ENCODE measurements around the gene RFLNA.

GRCh38 chr12:124321040-124321481 is 26.2 kb downstream of the RFLNA start:
- TF ChIP-seq CTCF (IDR thresholded peaks at IDR 0.05): peak; percentile 64 to 93 (median 89)
- no peak for TF ChIP-seq POLR2A (IDR thresholded peaks at IDR 0.05)
- TF ChIP-seq EP300 (IDR thresholded peaks at IDR 0.05): no peak
- peak in 1 of 4 donors; percentile 14 for TF ChIP-seq POLR2AphosphoS5 (IDR thresholded peaks at IDR 0.05)

Measured in sigmoid colon (tissue), 4 donors.